ENCODE data around the gene CASS4. TPM values are rescaled to one million over a fixed set of nuclear protein-coding genes. Genes with fewer than 3 reads are reported as not detected.
"Not testable (repeated sequence)": the region's sequence is repeated elsewhere in the genome, so short reads cannot be mapped to it uniquely, and the experiment has no call there.

CASS4 gene
- total RNA-seq, 1 donor, result 3.5 TPM

- TF ChIP-seq CTCF (IDR thresholded peaks at IDR 0.05; ENCODE audit: insufficient read depth, low read depth, low read length), result no peak
- no peak for DNase-seq (ENCODE audit: low read depth)
- no peak overlapping the region for H3K4me3 ChIP-seq (ENCODE audit: low read depth, low read length)
Observed at GRCh38 chr20:56383334-56383733, 28.7 kb upstream of the CASS4 start.

GRCh38 chr20:56385130-56385529 lies 26.9 kb upstream of the CASS4 start:
- no peak for DNase-seq (ENCODE audit: low read depth)
- H3K4me3 ChIP-seq (ENCODE audit: low read depth, low read length), result no peak overlapping the region
- TF ChIP-seq CTCF (IDR thresholded peaks at IDR 0.05; ENCODE audit: insufficient read depth, low read depth, low read length), result no peak

- no peak overlapping the region for H3K4me3 ChIP-seq (ENCODE audit: low read depth, low read length)
- no peak for DNase-seq (ENCODE audit: low read depth)
- no peak for TF ChIP-seq CTCF (IDR thresholded peaks at IDR 0.05; ENCODE audit: insufficient read depth, low read depth, low read length)
Observed at GRCh38 chr20:56386219-56386618, 25.8 kb upstream of the CASS4 start.

GRCh38 chr20:56388882-56389281 lies 23.2 kb upstream of the CASS4 start:
- TF ChIP-seq CTCF (IDR thresholded peaks at IDR 0.05; ENCODE audit: insufficient read depth, low read depth, low read length), result no peak
- DNase-seq (ENCODE audit: low read depth), result no peak
- no peak overlapping the region for H3K4me3 ChIP-seq (ENCODE audit: low read depth, low read length)

- no peak overlapping the region for H3K4me3 ChIP-seq (ENCODE audit: low read depth, low read length)
- no peak for TF ChIP-seq CTCF (IDR thresholded peaks at IDR 0.05; ENCODE audit: insufficient read depth, low read depth, low read length)
- no peak for DNase-seq (ENCODE audit: low read depth)
Observed at GRCh38 chr20:56389807-56390206, 22.3 kb upstream of the CASS4 start.

GRCh38 chr20:56390396-56390795 lies 21.7 kb upstream of the CASS4 start:
- peak overlapping the region; percentile 96 for H3K4me3 ChIP-seq (ENCODE audit: low read depth, low read length)
- not testable (repeated sequence) for DNase-seq (ENCODE audit: low read depth)

- no peak for TF ChIP-seq CTCF (IDR thresholded peaks at IDR 0.05; ENCODE audit: insufficient read depth, low read depth, low read length)
- H3K4me3 ChIP-seq (ENCODE audit: low read depth, low read length), result peak overlapping the region; percentile 96
- DNase-seq (ENCODE audit: low read depth), result peak; percentile 31
Observed at GRCh38 chr20:56391037-56391436, 21.0 kb upstream of the CASS4 start.
